GM12875 (cell line): ENCODE data around the gene MROH9.

ENCODE experiments used
- H3K4me3 ChIP-seq: one replicate; pipeline ENCODE4 v1.5.1; 2011; ENCODE audit warnings: low read depth, low read length, control low read depth
- TF ChIP-seq, protein P1 (sequence below): IDR thresholded peaks from 2 replicates; pipeline ENCODE4 v1.5.1; 2011; ENCODE audit warnings: low read depth, mild to moderate bottlenecking, control low read depth, inconsistent platforms, low read length, moderate library complexity, borderline replicate concordance; ENCODE audit not compliant: insufficient read depth

MROH9 gene

DNA sequence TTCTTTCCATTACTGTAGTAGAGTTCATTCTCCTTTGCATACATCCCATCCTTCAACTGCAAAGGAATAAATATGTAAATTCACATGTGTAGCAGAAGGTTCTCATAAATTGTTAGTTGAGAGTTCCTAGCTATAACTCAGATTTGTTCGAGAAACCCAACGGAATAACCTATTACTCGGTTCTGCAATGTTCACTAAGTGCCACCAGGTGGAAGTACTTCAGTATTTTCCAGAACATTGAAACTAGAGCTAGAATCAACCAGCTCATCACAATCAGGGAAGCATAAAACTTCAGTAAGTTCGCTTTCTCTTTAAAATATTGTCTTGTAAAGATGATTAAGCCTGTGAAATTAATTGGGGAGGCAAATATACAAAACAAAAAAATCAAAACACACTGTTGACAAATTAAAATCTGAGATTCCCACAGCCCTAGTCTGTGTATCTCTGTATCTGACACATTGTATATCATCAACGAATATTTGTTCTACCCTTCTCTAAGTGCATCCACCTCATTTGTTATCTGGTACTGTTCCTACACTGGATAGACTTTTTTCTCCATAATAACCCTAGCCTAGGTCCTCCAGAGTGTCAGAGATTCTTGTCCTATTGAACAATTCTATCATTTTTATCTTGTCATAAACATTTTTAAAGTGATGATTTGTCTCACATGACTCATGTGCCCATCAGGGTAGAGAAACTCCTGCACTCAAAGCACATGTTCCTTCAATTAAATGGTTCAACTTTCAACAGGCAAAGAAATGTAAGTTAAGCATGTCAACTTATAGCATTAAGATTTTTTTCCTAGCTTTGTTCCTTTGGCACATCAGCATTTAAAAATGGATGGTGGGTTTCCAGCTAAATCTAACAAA is 31.9 kb downstream of the MROH9 start:
- TF ChIP-seq, protein P1, sequence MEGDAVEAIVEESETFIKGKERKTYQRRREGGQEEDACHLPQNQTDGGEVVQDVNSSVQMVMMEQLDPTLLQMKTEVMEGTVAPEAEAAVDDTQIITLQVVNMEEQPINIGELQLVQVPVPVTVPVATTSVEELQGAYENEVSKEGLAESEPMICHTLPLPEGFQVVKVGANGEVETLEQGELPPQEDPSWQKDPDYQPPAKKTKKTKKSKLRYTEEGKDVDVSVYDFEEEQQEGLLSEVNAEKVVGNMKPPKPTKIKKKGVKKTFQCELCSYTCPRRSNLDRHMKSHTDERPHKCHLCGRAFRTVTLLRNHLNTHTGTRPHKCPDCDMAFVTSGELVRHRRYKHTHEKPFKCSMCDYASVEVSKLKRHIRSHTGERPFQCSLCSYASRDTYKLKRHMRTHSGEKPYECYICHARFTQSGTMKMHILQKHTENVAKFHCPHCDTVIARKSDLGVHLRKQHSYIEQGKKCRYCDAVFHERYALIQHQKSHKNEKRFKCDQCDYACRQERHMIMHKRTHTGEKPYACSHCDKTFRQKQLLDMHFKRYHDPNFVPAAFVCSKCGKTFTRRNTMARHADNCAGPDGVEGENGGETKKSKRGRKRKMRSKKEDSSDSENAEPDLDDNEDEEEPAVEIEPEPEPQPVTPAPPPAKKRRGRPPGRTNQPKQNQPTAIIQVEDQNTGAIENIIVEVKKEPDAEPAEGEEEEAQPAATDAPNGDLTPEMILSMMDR = peak; percentile 46; the same call in 1 of the 2 replicates
- no peak overlapping the region for H3K4me3 ChIP-seq

DNA sequence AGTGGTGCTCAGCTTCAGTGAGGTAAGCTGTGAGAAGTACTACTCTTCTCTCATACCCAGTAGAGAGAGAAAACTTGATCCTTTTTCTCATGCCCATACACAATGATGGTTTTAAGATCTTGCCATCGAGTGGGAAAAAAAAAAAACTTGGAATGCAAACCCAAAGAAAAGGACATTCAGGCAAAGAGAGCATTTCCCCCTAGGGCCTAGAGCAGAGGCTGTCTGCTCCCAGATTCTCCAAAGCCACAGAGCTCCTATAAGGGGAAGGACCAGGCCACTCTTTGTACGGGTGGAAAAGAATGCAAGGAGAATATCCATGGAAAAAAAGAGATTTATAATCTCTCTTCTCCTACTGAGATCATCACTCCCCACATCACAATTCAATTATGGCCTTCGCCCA is 34.9 kb downstream of the MROH9 start:
- TF ChIP-seq, protein P1 = no peak
- no peak overlapping the region for H3K4me3 ChIP-seq

DNA sequence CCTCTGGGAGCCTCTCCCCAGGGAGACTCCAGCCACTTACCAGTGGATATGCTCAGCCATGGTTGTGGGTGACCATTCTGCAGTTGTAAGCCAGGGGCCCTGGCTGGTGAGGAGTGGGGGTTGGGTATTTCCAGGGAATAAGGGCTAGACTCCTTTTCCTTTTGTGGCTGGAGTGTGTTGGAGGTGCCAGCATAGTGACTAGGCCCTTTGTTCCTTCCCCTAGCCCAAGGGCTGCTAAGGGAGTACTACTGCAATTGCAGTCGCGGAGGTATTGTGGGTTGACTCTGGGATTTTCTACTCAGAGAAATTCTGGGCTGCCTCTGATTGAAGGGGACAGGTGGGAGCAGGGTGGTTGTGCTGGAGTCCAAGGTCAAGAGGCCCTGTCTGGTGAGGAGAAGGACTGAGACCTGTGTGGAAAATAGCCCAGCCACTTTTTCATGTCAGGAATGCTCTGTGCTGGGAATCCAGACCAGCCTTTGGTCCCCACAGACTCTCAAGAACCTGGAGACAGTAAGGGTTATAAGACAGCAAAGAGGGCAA is 43.1 kb downstream of the MROH9 start:
- TF ChIP-seq, protein P1 = no peak
- H3K4me3 ChIP-seq = no peak overlapping the region

DNA sequence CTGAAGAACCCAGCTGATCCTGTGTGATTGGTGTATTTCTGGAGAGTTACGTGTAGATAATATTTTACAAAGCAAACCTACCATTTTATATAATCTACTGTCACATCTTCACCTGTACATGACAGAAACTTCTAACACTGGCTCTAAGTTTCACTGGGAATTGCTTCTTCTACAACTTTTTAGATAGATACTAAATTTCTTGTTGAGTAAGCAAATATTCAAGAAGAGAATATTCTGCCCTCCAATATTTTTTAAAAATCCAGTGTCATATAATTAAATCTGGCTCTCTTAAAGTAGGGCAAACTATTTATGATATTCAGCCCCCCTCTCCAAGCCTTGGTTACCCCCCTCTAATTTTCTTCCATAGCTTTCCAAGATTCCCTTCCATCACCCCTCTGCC is 50.1 kb downstream of the MROH9 start:
- H3K4me3 ChIP-seq = no peak overlapping the region
- TF ChIP-seq, protein P1 = no peak

DNA sequence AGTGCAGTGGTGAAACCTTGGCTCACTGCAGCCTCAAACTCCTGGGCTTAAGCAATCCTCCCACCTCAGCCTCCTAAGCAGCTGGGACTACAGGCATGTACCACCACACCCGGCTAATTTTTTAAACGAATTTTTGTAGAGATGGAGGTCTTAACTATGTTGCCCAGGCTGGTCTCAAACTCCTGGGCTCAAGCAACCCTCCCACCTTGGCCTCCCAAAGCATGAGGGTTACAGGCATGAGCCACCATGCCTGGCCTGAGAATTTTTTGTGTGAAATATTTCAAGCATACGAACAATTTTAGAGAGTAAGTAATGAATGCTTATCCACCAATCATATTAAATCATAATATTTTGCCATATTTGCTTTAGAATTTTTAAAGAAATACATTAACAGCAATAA is 51.6 kb downstream of the MROH9 start:
- TF ChIP-seq, protein P1 = no peak
- no peak overlapping the region for H3K4me3 ChIP-seq

DNA sequence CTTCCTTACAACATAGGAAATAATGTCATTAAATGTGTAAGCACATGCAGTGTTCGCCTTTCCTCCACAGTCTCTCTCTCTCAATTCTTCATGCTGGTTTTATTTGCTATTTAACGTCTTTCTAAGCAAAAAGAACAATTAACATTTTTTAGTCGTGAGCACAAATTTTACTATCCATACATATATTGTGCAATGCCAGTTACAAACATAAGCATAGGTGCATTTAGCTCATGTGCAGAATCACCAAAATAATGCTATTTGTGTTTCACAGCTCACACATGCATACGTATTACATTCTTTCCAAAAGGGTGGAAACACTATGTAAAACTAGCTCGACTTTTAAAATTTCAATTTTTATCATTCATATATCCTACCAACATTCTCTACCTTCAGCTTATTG is 52.1 kb downstream of the MROH9 start:
- no peak overlapping the region for H3K4me3 ChIP-seq
- TF ChIP-seq, protein P1 = no peak

DNA sequence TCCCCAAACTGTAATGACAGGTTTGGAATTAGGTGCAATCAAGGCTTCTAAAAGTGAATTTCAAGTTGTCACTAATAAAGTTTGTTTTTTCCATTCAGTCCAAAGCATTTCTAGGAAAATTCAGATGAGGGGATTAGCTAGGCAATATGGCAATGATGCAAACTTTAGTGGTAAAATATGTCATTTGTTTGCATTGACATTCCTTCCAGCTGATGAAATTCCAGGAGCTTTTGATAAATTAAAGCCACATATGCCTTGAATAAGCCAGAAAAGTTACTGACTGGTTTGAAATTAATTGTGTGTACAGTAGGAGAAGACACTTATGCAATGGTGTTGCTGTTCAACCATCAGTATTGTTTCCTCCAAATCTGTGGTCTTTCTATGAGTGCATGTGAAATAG is 57.8 kb downstream of the MROH9 start:
- H3K4me3 ChIP-seq = no peak overlapping the region
- TF ChIP-seq, protein P1 = no peak
